GM19328 (cell line): Measurements from ENCODE around the gene SCYGR3.
"Not testable (repeated sequence)": the region's sequence is repeated elsewhere in the genome, so short reads cannot be mapped to it uniquely, and the experiment has no call there.

ENCODE experiments used
- ATAC-seq: cut with Tn5 transposase; IDR thresholded peaks from one replicate; pipeline ENCODE4 v1.9.1; 2021; ENCODE audit warnings: mild to moderate bottlenecking, moderate library complexity; ENCODE audit not compliant: unreplicated experiment

SCYGR3 gene

DNA sequence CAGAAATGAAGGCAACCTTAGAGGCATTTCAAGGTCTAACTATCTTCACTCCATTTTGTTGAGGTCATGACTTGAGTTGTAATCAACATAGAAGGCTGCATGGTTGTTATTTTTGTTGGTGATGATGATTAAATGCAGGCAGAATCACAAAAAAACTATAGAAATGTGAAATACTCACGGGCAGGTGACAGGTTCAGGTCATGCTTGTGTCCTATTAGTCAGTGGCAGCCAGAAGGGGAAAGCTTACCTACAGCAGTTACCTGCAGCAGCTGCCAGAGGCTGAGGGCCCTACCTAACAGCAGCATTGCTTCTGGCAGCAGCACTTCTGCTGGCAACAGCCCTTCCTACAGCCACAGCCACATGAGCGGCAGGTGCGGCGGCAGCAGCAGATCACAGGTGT, 394 bp downstream of the SCYGR3 start:
- ATAC-seq, result no peak

DNA sequence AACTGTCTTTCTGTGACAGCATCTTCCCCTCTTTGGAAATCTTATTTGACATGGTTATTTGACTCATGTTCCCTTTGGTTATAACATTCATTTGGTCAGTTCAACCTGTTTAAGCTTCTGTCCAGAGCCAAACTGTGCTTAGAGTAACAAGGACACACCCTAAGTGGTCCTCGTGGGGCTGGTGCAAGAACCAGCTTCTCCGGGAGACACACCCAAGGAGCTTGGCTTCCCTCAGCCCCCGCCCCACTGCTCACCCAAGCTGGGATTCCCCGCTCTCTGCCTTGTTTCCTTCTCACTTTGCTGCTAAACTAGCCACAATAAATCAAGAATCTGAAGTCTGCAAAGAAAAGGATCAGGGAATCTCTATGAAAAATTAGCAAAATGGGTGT, 1.4 kb downstream of the SCYGR3 start:
- ATAC-seq, result no peak

DNA sequence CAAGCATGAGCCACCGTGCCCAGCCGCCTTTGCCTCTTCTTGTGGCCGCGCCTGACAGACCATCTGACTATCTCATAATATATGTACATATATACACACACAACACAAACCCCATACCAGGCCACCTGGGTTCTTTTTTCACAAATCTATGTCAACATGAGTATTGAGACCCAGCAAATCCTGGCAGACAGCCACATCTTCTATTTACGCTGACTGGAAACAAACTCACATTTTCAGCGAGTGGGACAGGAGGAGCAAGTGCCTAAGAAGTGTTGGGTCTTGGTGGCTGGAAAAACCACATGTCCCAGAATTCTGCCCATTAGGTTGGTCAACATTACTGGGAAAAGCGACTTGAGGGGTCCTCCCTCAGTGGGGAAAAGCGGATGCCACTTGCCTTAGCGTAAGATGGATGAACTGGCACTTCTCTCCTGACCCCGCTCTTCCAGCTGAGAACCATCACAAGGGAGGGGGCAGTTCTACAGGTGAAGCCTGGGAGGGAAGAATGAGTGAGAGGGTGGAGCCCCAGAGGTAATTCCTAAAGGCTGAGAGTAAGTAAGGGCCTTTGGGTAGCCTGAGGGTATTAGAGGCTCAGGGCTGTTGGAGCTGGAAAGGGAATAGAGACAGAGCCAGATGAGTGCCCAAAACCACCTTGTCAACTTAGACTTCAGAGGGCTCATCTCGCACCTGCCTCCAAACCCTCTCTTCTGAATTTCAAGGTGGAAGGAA, 1.9 kb downstream of the SCYGR3 start:
- no peak for ATAC-seq

DNA sequence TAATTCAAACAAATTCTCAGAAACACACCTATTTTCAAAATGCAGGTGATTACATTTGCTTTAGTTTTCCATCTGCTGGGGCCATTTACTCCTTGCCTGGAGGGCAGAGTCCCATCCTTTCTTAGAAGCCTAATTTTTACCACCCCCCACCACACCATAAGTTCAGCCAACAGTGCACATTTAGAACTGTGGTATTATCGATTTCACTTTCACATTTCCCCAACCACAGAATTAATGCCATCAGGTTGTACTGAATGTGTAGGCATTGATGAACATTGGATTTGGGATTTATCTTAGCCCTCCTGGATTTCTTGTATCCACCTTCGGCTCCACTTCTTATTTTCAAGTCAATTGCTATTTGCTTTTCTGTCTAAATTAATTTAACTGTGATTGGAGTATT, 4.5 kb downstream of the SCYGR3 start:
- no peak for ATAC-seq

DNA sequence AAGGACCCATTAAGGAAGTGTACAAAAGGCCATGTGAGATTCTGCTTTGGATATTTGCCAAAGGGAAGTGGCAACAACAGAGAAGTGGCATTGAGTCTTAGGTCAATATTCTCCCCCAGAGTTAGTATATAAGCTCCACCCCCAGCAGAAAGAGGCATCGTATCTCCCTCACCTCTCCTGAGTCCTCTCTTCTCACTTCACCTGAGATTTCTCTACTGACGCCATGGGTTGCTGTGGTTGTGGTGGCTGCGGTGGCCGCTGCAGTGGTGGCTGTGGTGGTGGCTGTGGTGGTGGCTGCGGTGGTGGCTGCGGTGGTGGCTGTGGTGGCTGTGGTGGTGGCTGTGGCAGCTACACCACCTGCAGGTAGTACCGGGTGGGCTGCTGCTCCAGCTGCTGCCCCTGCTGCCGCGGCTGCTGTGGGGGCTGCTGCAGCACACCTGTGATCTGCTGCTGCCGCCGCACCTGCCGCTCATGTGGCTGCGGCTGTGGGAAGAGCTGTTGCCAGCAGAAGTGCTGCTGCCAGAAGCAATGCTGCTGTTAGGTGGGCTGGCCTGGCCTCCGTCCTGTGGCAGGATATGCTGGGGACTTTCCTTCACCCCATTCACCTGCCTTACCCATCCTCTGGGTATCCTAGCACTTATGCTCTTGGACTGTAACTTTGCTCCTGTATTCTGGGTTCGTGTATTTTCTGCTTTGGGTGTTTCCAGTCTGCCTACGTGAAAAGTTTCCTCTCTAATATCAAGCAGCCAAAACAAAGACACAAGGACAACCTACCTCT, 5.9 kb downstream of the SCYGR3 start:
- ATAC-seq, result no peak

DNA sequence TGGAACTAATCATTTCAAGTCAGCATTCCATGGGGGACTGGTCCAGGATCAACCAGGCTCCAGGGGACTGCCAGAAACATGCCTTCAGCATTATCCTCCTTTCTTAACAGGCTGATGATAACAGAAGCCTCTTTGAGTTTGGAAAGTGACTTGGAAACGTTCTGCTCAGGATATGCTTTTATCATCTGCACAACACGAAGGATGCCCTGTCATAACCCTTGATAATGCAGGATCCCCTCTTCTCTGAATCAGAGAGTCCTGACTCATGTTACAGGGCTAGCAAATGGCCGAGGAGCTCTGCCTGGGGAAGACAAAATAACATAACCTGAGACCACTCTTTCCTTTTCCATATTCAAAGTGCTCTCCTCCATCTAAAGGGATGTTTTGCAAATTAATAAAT, 6.7 kb downstream of the SCYGR3 start:
- ATAC-seq, result no peak

DNA sequence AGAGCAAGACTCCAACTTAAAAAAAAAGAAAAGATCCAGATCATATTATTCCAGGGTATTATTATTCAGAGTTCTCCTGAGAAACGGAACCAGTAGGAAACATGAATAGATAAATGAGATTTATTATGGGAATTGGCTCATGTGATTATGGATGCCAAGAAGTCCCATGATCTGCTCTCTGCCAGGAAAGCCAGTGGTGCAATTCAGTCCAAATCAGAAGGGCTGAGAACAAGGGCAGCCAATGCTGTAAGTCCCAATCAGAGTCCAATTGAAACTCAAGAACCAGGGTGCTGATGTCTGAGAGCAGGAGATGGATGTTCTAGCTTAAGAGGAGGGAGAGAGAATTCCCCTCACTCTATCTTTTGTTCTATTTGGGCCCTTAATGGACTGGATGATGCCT, 8.2 kb downstream of the SCYGR3 start:
- no peak for ATAC-seq

DNA sequence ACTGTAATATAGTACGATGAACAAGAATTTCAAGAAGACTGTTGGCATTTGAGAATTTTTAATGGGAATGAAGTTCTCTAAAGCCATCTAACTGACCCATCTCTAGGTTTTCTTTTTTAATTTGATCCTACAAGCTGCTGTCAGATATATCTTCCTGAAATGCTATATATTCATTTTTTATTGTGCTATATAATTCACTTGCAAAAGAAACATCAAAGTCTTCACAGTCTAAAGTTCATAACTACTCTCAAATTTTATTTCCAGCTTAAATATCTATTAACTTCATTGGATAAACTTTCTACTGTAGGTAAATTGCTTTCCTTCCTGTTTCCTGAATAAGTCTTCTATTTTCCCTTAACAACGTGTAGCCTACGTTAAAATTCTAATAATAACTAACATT, 12.3 kb downstream of the SCYGR3 start:
- no peak for ATAC-seq

DNA sequence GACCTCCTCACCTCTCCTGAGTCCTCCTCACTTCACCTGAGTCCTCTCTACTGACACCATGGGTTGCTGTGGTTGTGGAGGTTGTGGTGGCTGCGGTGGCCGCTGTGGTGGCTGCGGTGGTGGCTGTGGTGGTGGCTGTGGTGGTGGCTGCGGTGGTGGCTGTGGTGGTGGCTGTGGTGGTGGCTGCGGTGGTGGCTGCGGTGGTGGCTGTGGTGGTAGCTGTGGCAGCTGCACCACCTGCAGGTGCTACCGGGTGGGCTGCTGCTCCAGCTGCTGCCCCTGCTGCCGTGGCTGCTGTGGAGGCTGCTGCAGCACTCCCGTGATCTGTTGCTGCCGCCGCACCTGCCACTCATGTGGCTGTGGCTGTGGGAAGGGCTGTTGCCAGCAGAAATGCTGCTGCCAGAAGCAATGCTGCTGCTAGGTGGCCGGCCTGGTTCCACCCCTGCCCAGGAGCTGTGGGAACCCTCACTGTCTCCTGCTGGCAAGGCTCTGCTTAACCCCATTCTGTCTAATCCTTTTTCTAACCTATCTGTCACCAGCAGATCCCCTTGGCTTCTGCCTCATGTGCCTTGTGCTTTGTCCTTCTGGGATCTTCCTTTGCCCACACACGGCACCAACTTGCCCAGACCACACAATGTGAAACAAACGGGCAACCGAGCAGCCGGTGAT, 15.7 kb downstream of the SCYGR3 start, which contains the start of gene SCYGR2:
SCYGR2 (plus strand) TSS at position 59 of the 669 bp plus-strand sequence; CDS start at position 59, 0 bp downstream.
- not testable (repeated sequence) for ATAC-seq

DNA sequence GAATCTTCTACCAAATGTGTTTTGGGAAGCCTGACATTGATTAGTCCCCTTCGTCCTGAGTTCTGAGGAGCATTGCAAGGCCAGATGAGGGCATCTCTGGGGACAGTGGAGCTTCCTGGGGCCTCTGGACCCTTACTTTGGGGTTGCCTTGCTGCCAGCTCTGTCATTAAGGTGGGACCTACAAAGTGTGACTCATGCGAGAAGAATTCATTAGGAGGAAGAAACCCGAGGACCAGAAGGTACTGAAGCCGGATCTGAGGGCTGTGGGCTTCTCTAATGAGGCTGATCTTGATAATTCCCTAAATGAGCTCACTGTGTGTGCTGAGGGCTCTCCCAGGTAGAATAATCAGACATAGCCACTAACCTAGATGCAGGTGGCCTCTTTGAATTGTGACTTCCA, 16.6 kb downstream of the SCYGR3 start:
- no peak for ATAC-seq

DNA sequence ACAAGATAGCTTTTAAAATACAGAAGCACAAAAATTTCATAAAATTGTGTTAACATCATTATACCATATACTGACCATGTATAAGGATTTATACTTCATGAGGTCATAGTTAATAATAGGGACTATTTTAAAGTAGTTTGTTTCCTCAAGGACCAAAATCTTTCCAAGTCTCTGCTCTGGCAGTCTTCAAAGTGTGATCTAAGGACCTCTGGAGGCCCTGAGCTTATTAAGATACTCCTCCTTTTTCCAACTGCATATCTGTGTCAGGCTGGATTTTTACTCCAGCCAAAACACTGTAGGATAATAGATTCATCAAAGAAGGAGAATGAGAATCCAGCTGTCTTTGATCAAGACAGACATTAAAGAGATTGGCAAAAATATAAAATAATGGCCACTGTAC, 17.6 kb downstream of the SCYGR3 start:
- no peak for ATAC-seq

DNA sequence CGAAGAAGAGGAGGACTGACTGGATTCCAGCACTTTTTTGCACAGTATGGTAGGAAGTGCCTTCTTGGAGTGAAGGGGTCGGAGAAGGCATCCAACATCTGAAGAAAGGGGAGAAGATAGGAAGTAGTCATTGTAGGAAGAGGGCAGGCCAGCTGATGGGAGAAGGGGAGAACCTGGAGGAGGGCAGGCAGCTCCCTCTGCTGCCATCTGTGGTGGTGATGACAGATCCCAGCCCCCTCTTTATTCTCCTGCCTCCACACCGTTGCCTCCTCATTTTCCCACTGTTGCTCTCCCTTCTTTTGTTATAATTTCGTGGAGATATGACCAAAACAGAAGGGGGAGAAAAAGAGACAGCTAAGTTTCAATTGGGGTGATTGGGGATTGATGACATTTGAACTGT, 18.8 kb downstream of the SCYGR3 start:
- ATAC-seq, result no peak

DNA sequence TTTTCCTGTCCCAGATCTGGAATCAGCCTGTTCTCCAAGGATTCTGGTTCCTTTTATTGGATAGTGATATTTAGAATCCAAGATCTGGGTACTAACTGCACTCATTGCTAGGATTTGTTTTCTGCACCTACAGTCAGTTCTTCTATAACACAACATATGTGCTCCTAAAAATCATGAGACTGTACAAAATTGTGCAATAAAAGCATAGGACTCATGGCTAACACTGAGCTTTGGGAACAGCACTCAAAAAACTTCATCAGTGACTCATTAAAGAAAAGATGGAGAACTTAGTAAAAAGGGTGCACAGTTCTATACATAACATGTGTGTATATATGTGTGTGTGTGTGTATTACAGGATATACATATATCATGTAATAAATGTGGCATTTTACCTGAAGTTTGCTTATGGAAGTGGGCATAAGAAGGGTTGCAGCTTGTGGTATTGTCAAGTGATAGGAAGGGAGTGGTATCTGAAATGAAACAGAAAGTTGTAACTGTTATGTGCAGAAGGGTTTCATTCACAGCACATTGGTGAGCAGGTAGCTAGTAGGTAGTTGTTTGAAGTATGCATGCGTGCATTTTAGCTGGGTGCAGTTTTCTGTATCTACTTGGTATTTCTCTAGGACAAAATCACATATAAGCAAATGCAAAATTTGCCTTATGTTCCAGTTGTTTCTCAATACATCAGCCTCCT, 21.8 kb downstream of the SCYGR3 start:
- no peak for ATAC-seq

DNA sequence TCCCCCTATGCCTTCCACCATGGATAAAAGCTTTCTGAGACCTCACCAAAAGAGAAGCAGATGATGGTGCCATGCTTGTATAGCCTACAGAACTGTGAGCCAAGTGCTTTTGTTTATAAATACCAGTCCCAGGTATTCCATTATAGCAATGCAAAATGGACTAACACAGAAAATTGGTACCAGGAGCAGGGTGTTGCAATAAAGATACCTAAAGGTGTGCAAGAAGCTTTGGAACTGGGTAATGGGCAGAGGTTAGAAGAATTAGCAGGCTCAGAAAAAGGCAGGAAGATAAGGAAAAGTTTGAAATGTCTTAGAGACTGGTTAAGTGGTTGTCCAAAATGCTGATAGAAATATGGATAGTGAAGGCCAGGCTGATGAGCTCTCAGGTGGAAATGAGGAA, 32.3 kb downstream of the SCYGR3 start:
- no peak for ATAC-seq

DNA sequence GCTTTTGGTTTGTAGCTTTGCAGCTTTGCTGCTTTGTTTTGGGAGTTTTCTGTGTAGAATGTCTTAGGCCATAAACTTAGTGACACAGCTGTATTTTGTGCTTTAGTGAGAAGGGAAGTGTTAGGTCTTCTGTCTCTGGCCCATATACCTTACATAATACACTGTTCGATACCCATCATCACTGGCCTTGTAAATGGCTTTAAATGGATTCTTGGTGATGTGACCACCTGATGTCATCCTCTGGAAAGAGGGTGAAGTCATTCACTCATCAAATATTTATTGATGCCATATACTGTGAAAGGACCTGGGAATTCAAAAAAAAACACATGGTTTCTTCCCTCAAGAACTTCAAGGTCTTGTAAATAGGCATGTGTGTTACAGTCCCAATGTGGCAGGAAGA, 34.8 kb downstream of the SCYGR3 start:
- no peak for ATAC-seq

DNA sequence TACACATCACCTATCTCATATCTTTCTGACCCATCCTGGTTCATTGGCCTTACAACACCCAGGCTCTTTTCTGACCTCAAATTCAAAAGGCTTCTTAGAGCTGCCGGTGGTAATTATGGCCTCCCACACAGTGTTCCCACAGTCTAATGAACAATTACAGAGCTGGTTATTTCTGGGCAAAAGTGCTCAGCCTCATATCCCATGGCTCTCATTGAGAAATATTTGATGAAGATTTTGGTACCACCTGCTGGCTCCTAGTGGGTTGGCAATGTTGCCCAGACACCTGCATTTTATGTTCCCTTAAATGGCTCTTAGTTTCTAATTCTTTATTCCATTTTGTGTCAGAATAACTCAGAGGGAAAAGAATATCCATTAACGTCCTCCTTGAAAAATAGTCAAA, 36.0 kb downstream of the SCYGR3 start:
- ATAC-seq, result no peak

DNA sequence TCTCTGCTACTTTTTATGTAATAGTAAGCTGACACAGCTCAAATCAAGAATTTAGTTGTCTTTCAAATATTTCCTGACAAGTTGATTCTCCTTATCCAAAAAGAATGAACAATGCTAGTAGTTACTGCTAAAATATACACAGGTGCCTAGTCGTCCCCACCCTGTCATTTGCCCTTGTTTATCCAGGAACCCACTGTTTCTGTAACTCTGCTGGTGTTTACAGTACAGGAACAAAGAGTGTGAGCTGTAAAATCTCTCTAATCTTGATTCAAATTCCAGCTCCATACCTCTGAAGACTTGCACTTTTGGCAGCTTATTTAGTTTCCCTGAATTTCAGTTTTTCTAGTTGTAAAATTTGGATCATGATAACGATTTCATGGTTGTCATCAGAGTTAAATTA, 37.1 kb downstream of the SCYGR3 start:
- ATAC-seq, result no peak

DNA sequence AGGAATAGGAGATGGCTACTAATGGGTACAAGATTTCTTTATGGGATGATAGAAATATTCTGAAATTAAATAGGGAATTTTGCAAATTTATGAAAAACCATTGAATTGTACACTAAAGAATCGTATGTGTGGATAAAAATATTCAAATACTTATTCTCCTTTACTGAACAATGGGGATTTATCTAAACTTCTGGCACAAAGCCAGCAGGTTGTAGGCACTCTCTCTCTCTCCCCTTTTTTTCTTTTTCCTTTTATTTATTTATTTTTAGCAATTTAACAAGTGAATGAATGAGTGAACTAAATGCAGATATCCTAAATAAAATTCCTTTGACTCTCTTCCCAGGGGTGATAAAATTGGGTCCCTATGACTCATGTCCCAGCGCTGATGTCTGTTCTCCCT, 37.8 kb downstream of the SCYGR3 start:
- ATAC-seq, result no peak

DNA sequence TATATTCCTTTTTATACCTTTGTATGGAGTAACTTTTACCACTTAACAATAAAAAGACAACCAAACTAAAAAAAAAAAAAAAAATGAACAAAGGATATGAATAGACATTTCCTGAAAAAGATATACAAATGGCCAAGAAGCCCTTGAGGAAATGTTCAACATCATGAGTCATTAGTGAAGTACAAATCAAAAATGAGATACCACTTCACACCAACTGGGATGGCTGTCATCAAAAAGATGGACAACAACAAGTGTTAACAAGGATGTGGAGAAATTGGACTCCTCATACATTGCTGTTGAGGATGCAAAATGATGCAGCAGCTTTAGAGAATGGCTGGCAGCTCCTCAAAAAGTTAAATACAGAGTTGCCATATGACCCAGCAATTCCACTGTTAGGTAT, 38.5 kb downstream of the SCYGR3 start:
- ATAC-seq, result no peak

DNA sequence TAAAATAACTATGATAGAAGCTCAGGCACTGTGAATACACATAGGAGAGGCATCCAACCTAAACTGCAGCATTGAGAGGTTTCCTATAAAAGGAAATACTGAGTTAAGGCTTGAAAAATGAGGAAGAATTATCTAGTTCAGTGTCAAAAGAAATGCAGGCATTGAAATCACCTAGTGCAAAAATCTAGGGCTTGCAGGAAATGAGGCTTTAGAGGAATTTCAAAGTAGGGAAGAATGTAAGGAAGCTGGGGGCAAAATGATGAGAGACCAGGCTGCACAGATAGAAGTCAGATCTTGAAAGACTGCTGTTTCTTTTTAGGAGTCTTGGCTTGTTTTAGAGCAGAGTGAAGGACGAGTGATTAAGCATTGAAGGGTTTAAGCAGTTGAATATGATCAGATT, 44.0 kb downstream of the SCYGR3 start:
- ATAC-seq, result no peak

DNA sequence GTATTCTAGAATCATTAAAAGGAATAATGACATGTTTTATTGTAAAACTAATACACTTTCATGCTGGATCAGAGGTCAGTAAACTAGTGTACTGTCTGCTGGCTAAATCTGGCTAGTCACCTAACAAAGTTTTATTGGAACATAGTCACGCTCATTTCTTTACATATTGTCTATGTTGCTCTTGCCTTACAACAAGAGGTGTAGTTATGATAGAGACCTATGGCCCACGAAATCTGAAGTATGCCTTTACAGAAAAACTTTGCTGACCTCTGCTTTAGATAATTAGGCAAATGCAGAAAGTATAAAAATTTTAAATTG, 45.8 kb downstream of the SCYGR3 start:
- no peak for ATAC-seq

DNA sequence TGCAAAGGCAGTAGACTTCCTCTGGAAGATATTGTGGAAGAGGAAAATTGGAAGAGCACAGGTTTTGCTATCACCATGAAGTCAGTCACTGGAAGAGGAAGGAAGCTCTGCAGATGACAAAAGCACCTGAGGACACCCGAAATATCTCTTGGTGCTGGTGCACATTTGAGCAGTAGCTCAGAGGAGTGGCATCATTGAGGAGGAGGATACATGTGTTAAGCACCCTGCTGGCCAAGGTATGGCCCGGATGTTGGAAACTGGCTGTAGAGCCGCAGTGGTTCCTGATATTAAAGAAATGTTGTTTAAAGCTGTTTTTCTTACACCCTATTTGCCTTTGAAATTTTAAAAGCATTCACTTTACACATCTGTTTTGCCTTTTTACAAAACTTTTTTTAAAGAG, 48.6 kb downstream of the SCYGR3 start:
- no peak for ATAC-seq
